DOHH2 (cell line): ENCODE measurements around the gene NEURL2.

ENCODE experiments used
- EZH2phosphoT487 ChIP-seq: fragments of 200-600 bp; sonication (generic); IDR thresholded peaks from 2 replicates; pipeline ENCODE4 v1.6.1; 2017; ENCODE audit warnings: borderline replicate concordance, mild to moderate bottlenecking, antibody characterized with exemption, low read length, moderate library complexity, mixed read lengths
- TF ChIP-seq, protein P1 (sequence below): fragments of 200-600 bp; sonication (generic); IDR thresholded peaks from one replicate; pipeline ENCODE4 v1.5.1; 2014; ENCODE audit warnings: antibody characterized with exemption, mild to moderate bottlenecking, low read depth, low read length; ENCODE audit not compliant: poor library complexity, severe bottlenecking

GRCh38 chr20:45898285-45898684 is 7.3 kb upstream of the NEURL2 start:
- TF ChIP-seq, protein P1, sequence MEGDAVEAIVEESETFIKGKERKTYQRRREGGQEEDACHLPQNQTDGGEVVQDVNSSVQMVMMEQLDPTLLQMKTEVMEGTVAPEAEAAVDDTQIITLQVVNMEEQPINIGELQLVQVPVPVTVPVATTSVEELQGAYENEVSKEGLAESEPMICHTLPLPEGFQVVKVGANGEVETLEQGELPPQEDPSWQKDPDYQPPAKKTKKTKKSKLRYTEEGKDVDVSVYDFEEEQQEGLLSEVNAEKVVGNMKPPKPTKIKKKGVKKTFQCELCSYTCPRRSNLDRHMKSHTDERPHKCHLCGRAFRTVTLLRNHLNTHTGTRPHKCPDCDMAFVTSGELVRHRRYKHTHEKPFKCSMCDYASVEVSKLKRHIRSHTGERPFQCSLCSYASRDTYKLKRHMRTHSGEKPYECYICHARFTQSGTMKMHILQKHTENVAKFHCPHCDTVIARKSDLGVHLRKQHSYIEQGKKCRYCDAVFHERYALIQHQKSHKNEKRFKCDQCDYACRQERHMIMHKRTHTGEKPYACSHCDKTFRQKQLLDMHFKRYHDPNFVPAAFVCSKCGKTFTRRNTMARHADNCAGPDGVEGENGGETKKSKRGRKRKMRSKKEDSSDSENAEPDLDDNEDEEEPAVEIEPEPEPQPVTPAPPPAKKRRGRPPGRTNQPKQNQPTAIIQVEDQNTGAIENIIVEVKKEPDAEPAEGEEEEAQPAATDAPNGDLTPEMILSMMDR = no peak
- TF ChIP-seq EZH2phosphoT487 = no peak
